Pulmonary artery endothelial cell (primary cell): ENCODE data around the gene TCERG1L. TPM values are rescaled to one million over a fixed set of nuclear protein-coding genes. Genes with fewer than 3 reads are reported as not detected.
"Not testable (repeated sequence)": the region's sequence is repeated elsewhere in the genome, so short reads cannot be mapped to it uniquely, and the experiment has no call there.

Experiments
- DNase-seq: peaks from one replicate; pipeline ENCODE4 v3.0.0-alpha.2; 2011; ENCODE audit warnings: low read depth, low spot score
- total RNA-seq: library from RNA; depleted of rRNA; stranded (reverse); fragments of >200 nt; gene quantifications from 2 replicates; pipeline ENCODE4 v1.2.3, GENCODE V29; 2014

The TCERG1L gene
- total RNA-seq, 1 donor from 2014 or later, result not detected

GRCh38 chr10:131187274-131187673 is 124.2 kb downstream of the TCERG1L start:
- no peak for DNase-seq

GRCh38 chr10:131186547-131187253 is 124.8 kb downstream of the TCERG1L start:
- no peak for DNase-seq

DNA sequence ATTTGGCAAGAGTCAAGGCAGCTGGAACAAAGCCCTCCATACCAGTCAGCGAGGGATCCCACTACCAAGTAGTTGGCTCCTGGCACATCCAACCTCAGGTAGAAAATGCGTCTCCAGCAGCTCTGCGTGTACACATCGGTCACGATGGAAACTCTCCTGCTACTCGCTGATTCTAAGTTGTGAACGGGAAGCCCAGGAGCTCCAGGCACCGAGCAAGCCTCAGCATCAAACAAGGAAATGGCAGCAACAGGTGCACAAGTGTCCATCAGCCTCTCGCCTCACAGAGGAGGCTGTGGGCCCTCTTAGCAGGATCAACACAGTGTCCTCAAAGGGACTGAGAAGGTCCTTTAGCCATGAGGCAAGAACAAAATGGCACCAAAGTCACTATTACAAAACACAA is 127.0 kb downstream of the TCERG1L start:
- no peak for DNase-seq

DNA sequence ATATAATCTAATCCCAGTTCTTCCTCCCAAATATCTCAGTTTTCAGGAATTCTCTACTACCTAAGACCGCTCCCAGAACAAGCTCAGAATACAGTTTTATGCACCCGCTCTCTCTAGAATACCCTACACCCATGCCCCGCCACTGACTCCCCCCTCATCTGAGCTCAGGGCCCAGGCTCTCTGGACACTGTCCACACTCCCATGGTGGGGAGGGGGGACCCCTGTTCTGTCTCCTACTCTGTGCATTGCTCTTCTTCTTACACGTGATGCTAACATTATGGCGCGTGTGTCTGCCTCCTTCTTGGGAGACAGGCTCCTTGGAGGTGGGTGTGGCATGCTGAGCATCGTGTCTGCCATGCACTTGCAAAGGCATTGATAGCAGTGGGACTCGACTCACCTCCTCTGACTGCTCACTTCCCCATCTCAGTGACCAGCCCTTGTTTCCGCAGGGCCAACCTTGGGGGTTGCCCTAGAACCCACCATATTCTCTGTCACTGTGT is 127.9 kb downstream of the TCERG1L start:
- no peak for DNase-seq

- no peak for DNase-seq
Observed at GRCh38 chr10:131181456-131181855, 130.1 kb downstream of the TCERG1L start.

- DNase-seq, result no peak
Observed at GRCh38 chr10:131180740-131181415, 130.6 kb downstream of the TCERG1L start.

DNA sequence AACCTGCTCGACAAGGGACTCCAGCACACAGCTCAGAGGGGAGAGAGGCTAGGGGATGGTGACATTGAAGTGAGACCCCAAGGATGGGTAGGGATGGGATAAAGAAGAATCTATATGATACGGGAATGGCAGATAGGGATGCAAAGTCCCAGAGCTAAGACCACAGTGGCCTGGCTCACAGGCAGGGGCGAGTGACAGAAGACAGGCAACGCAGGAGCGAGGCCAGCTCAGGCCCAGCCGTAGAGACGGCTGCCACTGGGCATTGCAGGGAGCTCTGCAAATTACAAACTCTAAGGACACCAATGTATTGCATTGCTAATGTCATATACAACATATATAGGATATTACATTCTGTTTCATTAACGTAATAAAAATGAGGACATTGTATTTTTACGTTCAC is 131.4 kb downstream of the TCERG1L start:
- no peak for DNase-seq

DNA sequence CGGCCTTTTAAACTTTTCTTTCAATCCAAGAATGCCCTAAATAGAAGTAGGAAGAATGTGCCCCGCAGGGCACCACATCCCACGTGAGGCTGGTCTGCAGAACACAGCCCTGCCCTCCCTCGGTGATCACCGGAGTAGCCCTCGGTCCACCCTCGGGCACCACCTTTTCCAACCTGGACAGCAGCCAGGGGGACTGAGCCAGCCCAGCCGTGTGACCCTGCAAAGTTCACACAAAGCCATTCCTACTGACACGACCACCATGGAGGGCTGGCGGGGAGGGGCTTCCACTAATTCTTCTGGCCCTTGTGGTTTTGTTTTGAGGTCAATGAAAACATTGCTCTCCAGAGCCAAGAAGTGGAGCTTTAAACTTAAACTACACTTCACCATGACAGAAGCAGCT is 132.2 kb downstream of the TCERG1L start:
- DNase-seq, result no peak

GRCh38 chr10:131178521-131179331 is 132.8 kb downstream of the TCERG1L start:
- no peak for DNase-seq

- DNase-seq, result no peak
Observed at GRCh38 chr10:131177431-131178327, 133.8 kb downstream of the TCERG1L start.

- no peak for DNase-seq
Observed at GRCh38 chr10:131176907-131177306, 134.6 kb downstream of the TCERG1L start.

- DNase-seq, result not testable (repeated sequence)
Observed at GRCh38 chr10:131176324-131176723, 135.2 kb downstream of the TCERG1L start.

DNA sequence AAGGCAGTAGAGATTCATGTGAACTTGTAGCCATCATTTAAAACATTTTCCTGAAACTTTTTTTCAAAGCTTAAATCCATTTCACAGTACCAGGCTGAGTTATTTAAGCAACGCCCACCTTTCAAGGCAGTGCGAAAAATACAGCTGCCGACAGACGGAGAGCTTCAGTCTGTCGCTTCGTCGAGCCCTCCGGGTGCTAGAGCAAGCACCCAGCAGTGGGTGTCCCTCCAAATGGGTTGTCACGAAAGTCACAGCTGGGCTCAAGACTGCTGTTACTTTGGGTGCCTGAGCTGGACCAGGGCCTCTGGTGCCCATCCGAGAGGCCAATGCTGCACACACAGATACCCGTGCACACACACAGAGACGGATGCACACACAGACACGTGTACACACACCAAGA is 135.6 kb downstream of the TCERG1L start:
- DNase-seq, result no peak

DNA sequence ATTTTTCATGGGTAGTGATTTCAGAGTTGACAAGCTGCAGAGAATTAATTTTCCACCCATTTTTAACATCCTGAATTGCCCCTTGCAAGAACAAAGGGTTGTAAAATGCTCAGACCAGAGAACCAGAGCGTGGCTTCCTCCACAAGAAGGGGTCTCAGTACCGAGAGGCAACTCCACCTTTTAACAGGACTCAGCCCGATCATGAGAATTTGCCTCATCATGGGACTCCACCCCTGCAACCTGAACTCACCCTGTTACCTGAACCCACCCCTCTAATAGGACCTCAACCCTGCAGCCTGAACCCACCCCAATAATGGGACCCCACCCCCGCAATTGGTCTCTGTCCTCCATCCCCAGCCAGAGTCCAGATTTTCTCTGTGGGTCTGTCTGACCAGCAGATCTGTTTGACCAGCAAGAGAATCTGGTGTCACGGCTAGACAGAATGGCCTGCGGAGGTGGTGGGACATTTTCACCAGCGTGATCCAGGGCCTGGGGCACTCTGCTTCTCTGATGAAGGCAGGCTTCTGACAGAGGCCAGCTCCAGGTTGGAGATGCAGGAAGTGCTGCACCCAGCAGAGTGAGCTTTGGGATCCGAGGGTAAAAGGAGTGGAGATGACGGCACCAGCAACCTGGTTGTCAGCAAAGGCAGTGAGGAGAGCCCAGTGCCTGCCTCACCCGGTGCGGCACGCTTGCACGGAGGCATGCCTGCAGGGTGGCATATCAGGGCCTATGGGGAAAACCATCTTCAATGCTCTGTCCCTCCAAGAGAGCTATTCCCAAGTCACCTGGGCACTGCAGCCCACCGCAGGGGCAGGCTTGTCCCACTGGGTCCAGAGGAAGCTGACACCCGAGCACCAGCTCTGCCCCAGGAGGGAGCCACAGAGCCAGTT is 136.6 kb downstream of the TCERG1L start:
- DNase-seq, result no peak

DNA sequence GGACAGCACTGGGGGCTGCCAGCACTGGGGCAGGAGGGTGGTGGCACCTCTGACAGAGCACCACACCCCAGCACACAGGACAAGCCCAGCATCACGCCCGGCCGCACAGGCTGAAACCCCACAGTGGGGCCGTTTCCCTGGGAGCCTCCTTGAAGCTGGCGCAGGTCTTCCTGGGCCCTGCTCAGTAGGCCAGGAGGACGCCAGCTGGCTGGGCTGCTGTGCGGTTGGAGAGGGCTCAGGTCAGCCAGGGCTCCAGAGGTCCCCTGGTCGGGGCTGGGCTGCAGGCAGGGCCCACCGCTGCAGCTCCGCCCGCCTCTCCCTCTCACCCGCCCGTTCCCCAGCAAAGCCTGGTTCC is 137.3 kb downstream of the TCERG1L start:
- no peak for DNase-seq

DNA sequence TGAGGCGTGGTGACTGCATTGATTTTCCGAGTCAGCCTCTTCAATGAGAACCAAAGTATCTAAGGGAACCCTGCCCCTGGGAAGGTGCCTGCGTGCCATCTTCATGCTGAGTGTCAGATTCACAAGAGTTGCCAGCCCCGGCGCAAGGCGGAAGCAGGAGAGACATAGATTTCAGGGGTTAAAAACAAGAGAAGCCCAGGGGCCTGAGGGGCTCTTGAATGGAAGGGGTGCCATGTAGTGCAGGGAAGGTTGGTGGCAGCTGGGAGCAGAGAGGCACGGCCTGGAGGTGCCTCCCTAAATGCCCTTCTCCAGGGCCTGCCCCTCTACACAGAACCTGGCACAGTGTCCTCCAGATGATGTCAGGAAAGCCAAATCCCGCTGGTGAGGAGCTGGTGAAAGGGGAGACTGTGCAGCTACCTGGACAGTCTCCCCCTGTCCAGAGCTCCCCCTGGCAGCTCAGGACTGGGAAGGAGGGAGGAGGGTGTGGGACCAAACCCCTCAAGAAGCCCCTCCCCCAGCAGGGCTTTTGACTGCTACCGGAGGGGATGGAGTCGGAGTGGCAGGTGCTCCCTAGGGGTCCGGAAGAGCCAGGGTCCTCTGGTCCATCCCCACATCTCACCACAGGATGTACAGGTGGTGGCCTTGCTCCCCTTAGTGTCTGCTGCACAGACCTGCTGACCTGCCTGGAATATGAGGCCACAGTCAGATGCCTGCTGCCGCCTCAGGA is 137.9 kb downstream of the TCERG1L start:
- DNase-seq, result no peak

GRCh38 chr10:131172433-131172832 is 139.1 kb downstream of the TCERG1L start:
- no peak for DNase-seq

DNA sequence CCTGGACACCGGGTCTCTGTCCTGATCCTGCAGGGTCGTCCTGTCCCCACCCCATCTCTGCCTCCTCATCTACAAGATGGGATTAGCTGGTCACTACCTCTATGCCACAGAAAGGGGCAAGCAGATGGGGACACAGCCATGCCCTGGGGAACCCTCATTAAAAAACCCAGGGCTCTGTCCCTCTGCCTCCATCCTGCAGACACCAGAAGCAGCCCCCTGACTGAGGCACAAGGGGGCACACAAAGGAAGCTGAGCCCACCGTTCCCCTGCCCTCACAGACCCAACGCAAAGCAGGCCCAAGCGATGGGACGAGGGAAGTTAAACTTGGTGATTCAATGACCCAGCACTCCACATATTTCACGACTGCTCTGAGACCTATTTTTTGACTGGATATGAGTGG is 142.4 kb downstream of the TCERG1L start:
- DNase-seq, result no peak

DNA sequence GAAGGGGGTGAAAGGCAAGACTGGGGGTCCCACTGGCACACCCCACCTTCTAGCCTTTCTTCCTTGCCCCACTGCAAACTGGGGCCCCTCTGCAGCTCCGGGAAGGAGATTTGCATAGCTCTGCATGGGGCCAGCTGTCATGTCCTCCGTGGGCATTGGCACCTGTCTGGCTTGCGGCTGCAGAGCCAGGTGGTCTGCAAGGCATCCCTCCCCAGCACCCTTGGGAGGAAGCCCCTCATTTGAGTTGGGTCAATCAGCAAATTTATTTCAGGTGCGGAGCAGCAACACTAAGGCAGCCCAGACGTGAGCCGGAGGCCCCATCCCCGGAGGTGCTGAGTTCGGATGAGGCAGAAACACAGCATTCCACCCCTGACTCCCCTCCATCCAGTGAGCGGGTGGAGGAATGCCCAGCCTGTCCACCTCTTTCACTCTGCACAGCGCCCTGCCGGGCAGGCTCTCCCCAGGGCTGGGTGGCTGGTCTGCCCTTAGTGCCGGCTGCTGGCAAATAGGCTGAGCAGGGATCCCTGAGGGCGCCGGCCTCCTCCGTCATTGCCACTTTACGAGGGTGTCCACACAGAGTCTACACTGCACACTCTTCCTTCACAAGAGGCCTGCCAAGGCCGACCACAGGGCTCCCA is 143.2 kb downstream of the TCERG1L start:
- DNase-seq, result no peak
